Measurements from ENCODE around the gene TAC3.
"Not testable (repeated sequence)": the region's sequence is repeated elsewhere in the genome, so short reads cannot be mapped to it uniquely, and the experiment has no call there.

The TAC3 gene

GRCh38 chr12:57019983-57020719 lies 3.8 kb upstream of the TAC3 start:
- Histone ChIP-seq H2AFZ (ENCODE audit: low read depth, low read length, severe bottlenecking) (no peak overlapping the region), H3K36me3 (ENCODE audit: low read length) (no peaks in the 10 kb centered on the region), H3F3A (ENCODE audit: insufficient read depth) (no peaks in the 10 kb centered on the region), H4K20me1 (ENCODE audit: low read depth, low read length) (no peaks in the 10 kb centered on the region), H3K27ac (ENCODE audit: low read depth, low read length) (no peak overlapping the region), H3K4me3 (ENCODE audit: insufficient read depth, low read length, poor library complexity, severe bottlenecking) (no peak overlapping the region), H3K9me2 (replicated peaks; ENCODE audit: insufficient read depth, low read length) (no peaks in the 10 kb centered on the region), H3K9ac (ENCODE audit: low read length) (no peak overlapping the region), H3K27me3 (ENCODE audit: low read length) (no peaks in the 10 kb centered on the region), H3K79me2 (ENCODE audit: insufficient read depth, low read length) (no peaks in the 10 kb centered on the region), H3K9me3 (ENCODE audit: insufficient read depth, low read length) (no peaks in the 10 kb centered on the region), H3K4me2 (ENCODE audit: low read depth, low read length, poor library complexity, severe bottlenecking) (no peak overlapping the region)
- TF ChIP-seq CTCF (IDR thresholded peaks at IDR 0.05; ENCODE audit: insufficient read depth, low read length, poor library complexity, severe bottlenecking) (no peak), EZH2phosphoT487 (conservative IDR thresholded peaks at IDR 0.05; ENCODE audit: low read length) (no peak)

- H3K79me2 ChIP-seq (ENCODE audit: insufficient read depth, low read length) = no peaks in the 10 kb centered on the region
- no peak overlapping the region for H3K4me3 ChIP-seq (ENCODE audit: insufficient read depth, low read length, poor library complexity, severe bottlenecking)
- no peak overlapping the region for H2AFZ ChIP-seq (ENCODE audit: low read depth, low read length, severe bottlenecking)
- H3K9me3 ChIP-seq (ENCODE audit: insufficient read depth, low read length) = no peaks in the 10 kb centered on the region
- H3K27ac ChIP-seq (ENCODE audit: low read depth, low read length) = no peak overlapping the region
- no peaks in the 10 kb centered on the region for H3F3A ChIP-seq (ENCODE audit: insufficient read depth)
- no peak overlapping the region for H3K4me2 ChIP-seq (ENCODE audit: low read depth, low read length, poor library complexity, severe bottlenecking)
- H3K27me3 ChIP-seq (ENCODE audit: low read length) = no peaks in the 10 kb centered on the region
- no peaks in the 10 kb centered on the region for H3K36me3 ChIP-seq (ENCODE audit: low read length)
- H4K20me1 ChIP-seq (ENCODE audit: low read depth, low read length) = no peaks in the 10 kb centered on the region
- H3K9ac ChIP-seq (ENCODE audit: low read length) = no peak overlapping the region
- H3K9me2 ChIP-seq (replicated peaks; ENCODE audit: insufficient read depth, low read length) = no peaks in the 10 kb centered on the region
- TF ChIP-seq CTCF (IDR thresholded peaks at IDR 0.05; ENCODE audit: insufficient read depth, low read length, poor library complexity, severe bottlenecking) = no peak
- no peak for TF ChIP-seq EZH2phosphoT487 (conservative IDR thresholded peaks at IDR 0.05; ENCODE audit: low read length)
Measured at GRCh38 chr12:57018906-57019305, 2.6 kb upstream of the TAC3 start.

GRCh38 chr12:57018353-57018752 lies 2.0 kb upstream of the TAC3 start:
- H3K27me3 ChIP-seq (ENCODE audit: low read length); H3K27ac ChIP-seq (ENCODE audit: low read depth, low read length); H3K9me2 ChIP-seq (replicated peaks; ENCODE audit: insufficient read depth, low read length); H3K9me3 ChIP-seq (ENCODE audit: insufficient read depth, low read length); H3K79me2 ChIP-seq (ENCODE audit: insufficient read depth, low read length); H3K36me3 ChIP-seq (ENCODE audit: low read length); H3F3A ChIP-seq (ENCODE audit: insufficient read depth); H3K4me3 ChIP-seq (ENCODE audit: insufficient read depth, low read length, poor library complexity, severe bottlenecking); H4K20me1 ChIP-seq (ENCODE audit: low read depth, low read length); H3K9ac ChIP-seq (ENCODE audit: low read length); H3K4me2 ChIP-seq (ENCODE audit: low read depth, low read length, poor library complexity, severe bottlenecking); H2AFZ ChIP-seq (ENCODE audit: low read depth, low read length, severe bottlenecking): not testable (repeated sequence)

GRCh38 chr12:57012600-57013465 lies 3.5 kb downstream of the TAC3 start:
- Histone ChIP-seq H3K4me2 (ENCODE audit: low read depth, low read length, poor library complexity, severe bottlenecking) (no peak overlapping the region), H3K9me2 (replicated peaks; ENCODE audit: insufficient read depth, low read length) (no peaks in the 10 kb centered on the region), H3K79me2 (ENCODE audit: insufficient read depth, low read length) (no peaks in the 10 kb centered on the region), H2AFZ (ENCODE audit: low read depth, low read length, severe bottlenecking) (no peak overlapping the region), H3K27me3 (ENCODE audit: low read length) (no peaks in the 10 kb centered on the region), H3K4me3 (ENCODE audit: insufficient read depth, low read length, poor library complexity, severe bottlenecking) (no peak overlapping the region), H3K36me3 (ENCODE audit: low read length) (no peaks in the 10 kb centered on the region), H4K20me1 (ENCODE audit: low read depth, low read length) (no peaks in the 10 kb centered on the region), H3F3A (ENCODE audit: insufficient read depth) (peaks cover 2% of the 10 kb centered on the region; the same call in 1 of the 2 replicates), H3K9me3 (ENCODE audit: insufficient read depth, low read length) (no peaks in the 10 kb centered on the region), H3K27ac (ENCODE audit: low read depth, low read length) (no peak overlapping the region), H3K9ac (ENCODE audit: low read length) (no peak overlapping the region)
- TF ChIP-seq CTCF (IDR thresholded peaks at IDR 0.05; ENCODE audit: insufficient read depth, low read length, poor library complexity, severe bottlenecking) = no peak
- no peak for TF ChIP-seq EZH2phosphoT487 (conservative IDR thresholded peaks at IDR 0.05; ENCODE audit: low read length)
